HepG2 (cell line): Measurements from ENCODE around the gene TBXA2R. TPM values are rescaled to one million over a fixed set of nuclear protein-coding genes. Genes with fewer than 3 reads are reported as not detected.

Experiments
- ATAC-seq: fragments of 200-7000 bp; cut with Tn5 transposase; 3 replicates; pipeline ENCODE4 v1.9.1; 2020; ENCODE audit warnings: mild to moderate bottlenecking, moderate library complexity
- BruUV-seq: library from RNA; stranded (reverse); fragments of 400-500 nt; replicated peaks from 2 replicates; lab custom pipeline; 2021; lab: Mats Ljungman, UMichigan
- CTCF ChIA-PET: fragments of 300-600 bp; formaldehyde crosslinking; extraction: SDS; loops from one replicate; lab custom pipeline; 2021; ENCODE audit warnings: low total read pairs, inconsistent platforms, low intra/inter-chr PET ratio; lab: Yijun Ruan, JAX
- POLR2A ChIA-PET: fragments of 350-600 bp; sonication (Branson Sonifier 250); formaldehyde crosslinking; loops from one replicate; lab custom pipeline; 2020; ENCODE audit warnings: antibody characterized with exemption, inconsistent platforms; lab: Yijun Ruan, JAX
- DNase-seq: peaks from one replicate; pipeline ENCODE4 v3.0.0-alpha.2; 2015; ENCODE audit warnings: low spot score
- FAIRE-seq: peaks from 3 replicates; lab custom pipeline; 2011; peaks lifted over from hg19 to GRCh38; lab: Jason Lieb, UNC
- H2AFZ ChIP-seq: one replicate; pipeline ENCODE4 v1.6.1; 2011; ENCODE audit warnings: low read length, inconsistent platforms
- H3K27ac ChIP-seq: fragments of 300-600 bp; 3 replicates; pipeline ENCODE4 v1.8.0; 2011; ENCODE audit warnings: mixed run types, mild to moderate bottlenecking, mixed read lengths, low read length, inconsistent platforms; ENCODE audit not compliant: insufficient read depth; ENCODE audit errors: extremely low read length
- H3K27me3 ChIP-seq, 2 experiments: fragments of 200-600 bp in 1 of 2; 2 replicates in 1 of 2; 3 replicates in 1 of 2; pipeline versions ENCODE4 v1.6.0 to v1.8.0; 2011; ENCODE audit warnings: low read length in 2 of 2, mild to moderate bottlenecking in 2 of 2, moderate library complexity in 2 of 2, inconsistent platforms in 1 of 2; ENCODE audit not compliant: insufficient read depth in 2 of 2, control insufficient read depth in 1 of 2
- H3K36me3 ChIP-seq, 2 experiments: fragments of 200-600 bp in 1 of 2; replicated peaks in 1 of 2; 2 replicates in 1 of 2; 3 replicates in 1 of 2; pipeline versions ENCODE4 v1.5.1 to v1.8.0; 2011; ENCODE audit warnings: low read length in 2 of 2, inconsistent platforms in 1 of 2; ENCODE audit not compliant: insufficient read depth in 2 of 2, control insufficient read depth in 1 of 2
- H3K4me1 ChIP-seq: 2 replicates; pipeline ENCODE4 v1.5.1; 2012; ENCODE audit warnings: low read length, inconsistent platforms; ENCODE audit not compliant: insufficient read depth
- H3K4me2 ChIP-seq: 2 replicates; pipeline ENCODE4 v1.6.0; 2011; ENCODE audit warnings: low read depth, low read length, inconsistent platforms
- H3K4me3 ChIP-seq, 3 experiments: fragments of 200-600 bp in 1 of 3; sonication (generic), shearing (Covaris generic) in 1 of 3; replicated peaks in 1 of 3; 2 replicates each; pipeline ENCODE4 v1.5.1; 2011 to 2016; ENCODE audit warnings: low read length in 3 of 3, inconsistent platforms in 2 of 3, low read depth in 2 of 3, mild to moderate bottlenecking in 2 of 3, control low read depth in 1 of 3, mixed read lengths in 1 of 3; ENCODE audit not compliant: insufficient read depth in 1 of 3
- H3K79me2 ChIP-seq: one replicate; pipeline ENCODE4 v1.6.1; 2011; ENCODE audit warnings: low read length, inconsistent platforms; ENCODE audit not compliant: insufficient read depth
- H3K9ac ChIP-seq: 2 replicates; pipeline ENCODE4 v1.6.0; 2011; ENCODE audit warnings: mild to moderate bottlenecking, low read depth, low read length, inconsistent platforms; ENCODE audit not compliant: insufficient read depth
- H3K9me3 ChIP-seq: 2 replicates; pipeline ENCODE4 v1.5.1; 2012; ENCODE audit warnings: mild to moderate bottlenecking, low read length
- H4K20me1 ChIP-seq: 2 replicates; pipeline ENCODE4 v1.6.0; 2011; ENCODE audit warnings: inconsistent platforms, mild to moderate bottlenecking, low read length, moderate library complexity; ENCODE audit not compliant: insufficient read depth
- ATF3 ChIP-seq: sonication (generic); formaldehyde crosslinking; IDR thresholded peaks from 2 replicates; pipeline ENCODE4 v1.4.0; 2020; ENCODE audit warnings: missing genetic modification reagents
- KLF16 ChIP-seq, 2 experiments: sonication (generic) in 1 of 2; formaldehyde crosslinking in 1 of 2; IDR thresholded peaks; 2 replicates each; pipeline versions ENCODE4 v1.6.1 to v1.8.0; 2016 to 2023; ENCODE audit warnings: missing genetic modification reagents in 2 of 2, missing compliant biosample characterization in 1 of 2
- MED8 ChIP-seq: sonication (generic); formaldehyde crosslinking; IDR thresholded peaks from 2 replicates; pipeline ENCODE4 v1.8.1; 2023; ENCODE audit warnings: mild to moderate bottlenecking, missing genetic modification reagents; ENCODE audit not compliant: insufficient replicate concordance
- NR2F1 ChIP-seq, 2 experiments: fragments of 450-650 bp in 1 of 2; formaldehyde crosslinking in 1 of 2; IDR thresholded peaks; 2 replicates each; pipeline versions ENCODE4 v1.5.0 to v1.6.1; 2016 to 2020; ENCODE audit warnings: mild to moderate bottlenecking in 1 of 2, missing compliant biosample characterization in 1 of 2, missing genetic modification reagents in 1 of 2, moderate library complexity in 1 of 2
- RXRA ChIP-seq: sonication (generic); formaldehyde crosslinking; IDR thresholded peaks from 2 replicates; pipeline ENCODE4 v1.5.1; 2020; ENCODE audit warnings: missing genetic modification reagents
- SRF ChIP-seq: IDR thresholded peaks from 2 replicates; pipeline ENCODE4 v1.6.1; 2011; ENCODE audit warnings: mild to moderate bottlenecking, low read depth, low read length, moderate library complexity
- SRSF4 ChIP-seq: fragments of 200-400 bp; formaldehyde crosslinking; IDR thresholded peaks from one replicate; pipeline ENCODE4 v1.6.1; 2018; ENCODE audit warnings: mild to moderate bottlenecking, low read depth, low read length, moderate library complexity; ENCODE audit not compliant: poor library complexity, severe bottlenecking
- ZBTB10 ChIP-seq: sonication (generic); formaldehyde crosslinking; IDR thresholded peaks from 2 replicates; pipeline ENCODE4 v1.4.0; 2020; ENCODE audit warnings: missing genetic modification reagents, borderline replicate concordance
- ZEB1 ChIP-seq: IDR thresholded peaks from 2 replicates; pipeline ENCODE4 v1.6.1; 2012; ENCODE audit warnings: mild to moderate bottlenecking, low read depth, inconsistent platforms; ENCODE audit not compliant: insufficient replicate concordance
- ZHX2 ChIP-seq, 2 experiments: sonication (generic) in 1 of 2; formaldehyde crosslinking in 1 of 2; IDR thresholded peaks; 2 replicates each; pipeline versions ENCODE4 v1.6.1 to v1.9.0; 2014 to 2022; ENCODE audit warnings: antibody characterized with exemption in 1 of 2, borderline replicate concordance in 1 of 2, inconsistent platforms in 1 of 2, low read depth in 1 of 2, missing genetic modification reagents in 1 of 2
- ZMYM3 ChIP-seq: sonication (generic); formaldehyde crosslinking; IDR thresholded peaks from 2 replicates; pipeline ENCODE4 v1.5.1; 2020; ENCODE audit warnings: mild to moderate bottlenecking, missing genetic modification reagents
- ZNF468 ChIP-seq: sonication (generic); formaldehyde crosslinking; IDR thresholded peaks from 2 replicates; pipeline ENCODE4 v1.8.0; 2022; ENCODE audit warnings: mild to moderate bottlenecking, moderate library complexity, missing genetic modification reagents
- ZNF782 ChIP-seq: sonication (generic); formaldehyde crosslinking; IDR thresholded peaks from 2 replicates; pipeline ENCODE4 v1.4.0; 2020; ENCODE audit warnings: missing genetic modification reagents, mild to moderate bottlenecking, borderline replicate concordance
- ZNF788 ChIP-seq: sonication (generic); formaldehyde crosslinking; IDR thresholded peaks from 2 replicates; pipeline ENCODE4 v1.5.0; 2020; ENCODE audit warnings: mild to moderate bottlenecking, missing genetic modification reagents, borderline replicate concordance
- WGBS: methylation state at CpG from one replicate; pipeline ENCODE4 v1.1.6; 2017; ENCODE audit warnings: low lambda C conversion rate; 5-methylcytosine and 5-hydroxymethylcytosine counted together
- in situ Hi-C: cut with HindIII; loops from 2 replicates; pipeline ENCODE4 v1.10.0; 2017; ENCODE audit warnings: low pct_unique_long_range_greater_than_20kb; ENCODE audit not compliant: extremely low pct_ligation_motif_present
- intact Hi-C: fragments of 100-400 bp; cut with micrococcal nuclease; formaldehyde crosslinking; loops from one replicate; pipeline ENCODE4 v1.10.0; 2022; ENCODE audit not compliant: unreplicated experiment
- polyA plus RNA-seq, 8 experiments: library from polyadenylated mRNA; depleted of rRNA in 3 of 8; stranded (reverse) in 7 of 8; unstranded in 1 of 8; fragments of >200 nt; fragmentation: Illumina TruSeq in 4 of 8; extraction: Trizol in 4 of 8; gene quantifications; 2 replicates each; pipeline versions ENCODE4 v1.2.1 to v1.2.3, GENCODE V29; 2011 to 2016; ENCODE audit warnings: low read depth in 4 of 8, missing spikeins in 1 of 8, mixed read lengths in 1 of 8; ENCODE audit not compliant: insufficient read depth in 1 of 8
- total RNA-seq, 5 experiments: library from RNA; depleted of rRNA; stranded (reverse); fragments of >200 nt; fragmentation: Illumina TruSeq; extraction: Trizol; gene quantifications; 2 replicates each; pipeline ENCODE4 v1.2.3, GENCODE V29; 2016; ENCODE audit warnings: low read depth in 1 of 5

The TBXA2R gene
- total and polyA plus RNA-seq, 2 of the 13 experiments (the other 11 are each of a cell fraction or from before 2014, with no cell fraction given) = 0.09 TPM; not detected in 1

- DNase-seq = no peak
- TF ChIP-seq MED8 (CRISPR knock-in tag) (no peak), RXRA (CRISPR knock-in tag) (no peak), ZBTB10 (CRISPR knock-in tag) (no peak), ZNF782 (CRISPR knock-in tag) (no peak), ZEB1 (no peak), ZNF468 (CRISPR knock-in tag) (no peak), NR2F1 (CRISPR knock-in tag; IDR thresholded peaks at IDR 0.05) (no peak), KLF16 (CRISPR knock-in tag; IDR thresholded peaks at IDR 0.05) (no peak), SRF (no peak), SRSF4 (no peak), ZHX2 (IDR thresholded peaks at IDR 0.05; ENCODE audit: low read depth) (no peak), ZHX2 (CRISPR knock-in tag; IDR thresholded peaks at IDR 0.05; ENCODE audit: borderline replicate concordance) (no peak), ZNF788 (CRISPR knock-in tag) (no peak), ZMYM3 (no peak), ATF3 (CRISPR knock-in tag) (no peak)
Measured at GRCh38 chr19:3603121-3603811, 3.4 kb downstream of the TBXA2R start.

More at GRCh38 chr19:3603121-3603811, 3.4 kb downstream of the TBXA2R start:
- no peaks in the 10 kb centered on the region for H3K79me2 ChIP-seq
- BruUV-seq = no TSS peak
- no peak overlapping the region for H3K27ac ChIP-seq
- H3K4me3 ChIP-seq = no peak overlapping the region
- H3K4me1 ChIP-seq = peaks cover 46% of the 10 kb centered on the region
- in situ Hi-C loops = no loop called here
- intact Hi-C loops = no loop called here
- no peaks in the 10 kb centered on the region for H3K9me3 ChIP-seq
- H3K4me2 ChIP-seq = peak overlapping the region; percentile 48; the same call in 1 of the 2 replicates
- no peak; the same call in 2 of the 3 replicates for ATAC-seq
- ChIA-PET POLR2A (no interaction called here), CTCF (no interaction called here)
- WGBS = 66% methylated on average over 7 of the region's 23 CpGs
- no peak for FAIRE-seq
- H3K36me3 ChIP-seq = no peaks in the 10 kb centered on the region
- H3K27me3 ChIP-seq = peaks cover 0 to 29% of the 10 kb centered on the region in 2 experiments; a peak in 2 of 5 replicates
- no peak overlapping the region for H2AFZ ChIP-seq
- no peaks in the 10 kb centered on the region for H4K20me1 ChIP-seq
- H3K9ac ChIP-seq = no peak overlapping the region
